Activated CD4-positive, alpha-beta T cell treated with anti-CD3 and anti-CD28 coated beads, Interleukin-2, amount 10 ng/mL, durations not matched to agents 7 days and 5 days (primary cell): ENCODE results near the gene MEG3. TPM values are rescaled to one million over a fixed set of nuclear protein-coding genes. Genes with fewer than 3 reads are reported as not detected.

Experiments
- CTCF ChIA-PET: fragments of 350-600 bp; sonication (Branson Sonifier 250); formaldehyde crosslinking; loops from one replicate; lab custom pipeline; 2021; ENCODE audit warnings: antibody characterized with exemption; lab: Charles Lee
- POLR2A ChIA-PET: fragments of 350-600 bp; sonication (Branson Sonifier 250); formaldehyde crosslinking; loops from one replicate; lab custom pipeline; 2021; ENCODE audit warnings: antibody characterized with exemption; lab: Charles Lee
- DNase-seq: peaks from one replicate; pipeline ENCODE4 v3.0.0-alpha.2; 2020
- H3K27ac Mint-ChIP-seq: one replicate; pipeline ENCODE4 v1.8.0; 2021; ENCODE audit warnings: mild to moderate bottlenecking, moderate library complexity, mixed read lengths
- H3K27me3 Mint-ChIP-seq: one replicate; pipeline ENCODE4 v1.8.0; 2021; ENCODE audit warnings: mixed read lengths
- H3K36me3 Mint-ChIP-seq: one replicate; pipeline ENCODE4 v1.8.0; 2021; ENCODE audit warnings: low read depth, mixed read lengths
- H3K4me1 Mint-ChIP-seq: one replicate; pipeline ENCODE4 v1.8.0; 2021; ENCODE audit warnings: mixed read lengths
- H3K4me3 Mint-ChIP-seq: one replicate; pipeline ENCODE4 v1.8.0; 2021; ENCODE audit warnings: mild to moderate bottlenecking, moderate library complexity, mixed read lengths
- H3K9me3 Mint-ChIP-seq: one replicate; pipeline ENCODE4 v1.8.0; 2021; ENCODE audit warnings: mixed read lengths
- microRNA-seq: library from miRNA; unstranded; fragments of <30 nt; microRNA quantifications from one replicate; pipeline ENCODE4 v1.2.0, GENCODE V29; 2021; ENCODE audit warnings: borderline microRNAs expressed, borderline replicate concordance
- total RNA-seq, 2 experiments: library from RNA; stranded (reverse); gene quantifications; one replicate each; pipeline ENCODE4 v1.2.3, GENCODE V29; 2021

Gene MEG3
- total RNA-seq, 2 experiments from 2014 or later, result not detected

DNA sequence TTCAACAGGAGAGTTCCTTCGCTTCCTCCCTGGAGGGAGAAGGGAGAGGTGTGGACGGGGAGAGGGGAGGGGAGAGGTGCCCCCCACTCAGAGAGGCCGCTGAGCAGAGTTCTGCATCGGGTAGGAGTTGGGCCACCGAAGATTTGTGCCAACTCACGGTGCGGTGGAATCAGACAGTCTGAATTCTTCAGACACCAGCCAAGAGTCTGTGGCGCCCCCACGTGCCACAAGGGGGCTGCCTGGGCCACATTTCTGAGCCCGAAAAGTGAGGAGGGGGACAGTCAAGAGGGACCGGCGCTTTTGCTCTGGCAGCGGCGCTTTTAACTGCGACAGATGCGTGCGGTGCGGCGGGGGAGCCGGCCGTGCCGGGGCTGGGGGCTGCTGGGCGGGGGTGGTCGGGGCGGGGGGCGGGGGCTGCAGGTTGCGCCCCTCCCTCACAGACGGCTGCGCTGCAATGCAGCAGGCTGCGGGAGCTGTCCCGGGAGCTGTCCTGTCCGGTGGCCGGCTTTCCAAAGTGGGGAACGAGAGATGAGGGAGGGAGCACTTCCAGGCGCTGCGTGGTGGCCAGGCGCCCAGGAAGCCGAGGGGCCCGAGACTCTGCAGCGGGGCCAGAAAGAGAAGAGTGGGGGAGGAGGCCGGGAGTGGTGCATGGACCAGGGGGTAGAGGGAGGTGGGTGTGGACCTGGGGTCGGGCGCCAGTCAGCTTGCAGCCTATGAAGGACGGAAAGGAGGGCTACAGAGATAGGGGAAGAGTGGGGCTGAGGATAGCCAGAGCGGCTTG, 78.6 kb downstream of the MEG3 start:
- H3K4me3 Mint-ChIP-seq, result no peak overlapping the region
- H3K9me3 Mint-ChIP-seq, result no peaks in the 10 kb centered on the region
- H3K36me3 Mint-ChIP-seq, result no peaks in the 10 kb centered on the region
- ChIA-PET POLR2A (no interaction called here), CTCF (no interaction called here)
- no peak overlapping the region for H3K27ac Mint-ChIP-seq
- no peaks in the 10 kb centered on the region for H3K4me1 Mint-ChIP-seq
- H3K27me3 Mint-ChIP-seq, result peaks cover 35% of the 10 kb centered on the region
- no peak for DNase-seq

DNA sequence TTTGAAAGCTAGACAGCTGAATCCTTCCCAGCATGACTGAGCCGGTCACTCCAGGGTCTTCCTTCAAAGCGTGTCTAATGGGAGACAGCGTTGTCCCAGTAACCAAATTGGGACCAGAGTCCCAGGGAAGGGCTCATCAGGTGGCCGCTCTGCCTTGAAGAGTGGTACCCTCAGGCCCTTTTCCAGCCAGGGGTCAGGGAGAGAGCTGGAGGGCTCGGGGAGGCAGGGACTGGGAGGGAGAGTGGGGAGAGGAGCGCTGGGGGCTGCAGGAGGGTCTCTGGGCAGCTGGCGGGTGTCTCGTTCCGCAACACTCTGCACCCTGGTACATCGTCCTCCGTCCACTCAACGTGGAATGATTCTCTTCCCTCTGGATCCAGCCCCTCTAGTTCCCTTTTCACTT, 79.2 kb downstream of the MEG3 start:
- no peak for DNase-seq
- H3K36me3 Mint-ChIP-seq, result no peaks in the 10 kb centered on the region
- no peaks in the 10 kb centered on the region for H3K9me3 Mint-ChIP-seq
- CTCF ChIA-PET, result no interaction called here
- POLR2A ChIA-PET, result no interaction called here
- no peak overlapping the region for H3K4me3 Mint-ChIP-seq
- H3K27ac Mint-ChIP-seq, result no peak overlapping the region
- no peaks in the 10 kb centered on the region for H3K4me1 Mint-ChIP-seq
- H3K27me3 Mint-ChIP-seq, result peaks cover 28% of the 10 kb centered on the region

DNA sequence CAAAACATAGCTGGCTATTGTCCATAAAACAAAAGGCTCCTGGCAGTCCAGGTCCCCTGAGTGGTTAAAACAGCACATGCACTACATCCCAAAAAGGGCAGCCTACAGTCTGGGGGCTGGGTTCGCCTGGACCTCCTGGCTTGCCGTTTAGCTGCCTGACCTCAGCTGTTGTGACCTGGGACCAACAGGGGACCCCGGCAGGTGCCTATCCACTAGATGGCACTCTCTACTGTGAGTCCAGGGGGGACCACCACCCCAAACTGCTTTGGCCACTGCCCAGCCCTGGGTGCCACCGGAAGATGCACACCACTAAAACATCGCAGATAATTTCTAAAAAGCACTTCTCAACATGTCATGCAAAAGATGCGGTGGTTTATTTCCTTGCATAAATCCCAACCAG, 80.5 kb downstream of the MEG3 start:
- no peaks in the 10 kb centered on the region for H3K36me3 Mint-ChIP-seq
- H3K27me3 Mint-ChIP-seq, result peaks cover 18% of the 10 kb centered on the region
- no peak for DNase-seq
- H3K4me3 Mint-ChIP-seq, result no peak overlapping the region
- no peaks in the 10 kb centered on the region for H3K9me3 Mint-ChIP-seq
- CTCF ChIA-PET, result no interaction called here
- no peaks in the 10 kb centered on the region for H3K4me1 Mint-ChIP-seq
- POLR2A ChIA-PET, result no interaction called here
- H3K27ac Mint-ChIP-seq, result no peak overlapping the region

DNA sequence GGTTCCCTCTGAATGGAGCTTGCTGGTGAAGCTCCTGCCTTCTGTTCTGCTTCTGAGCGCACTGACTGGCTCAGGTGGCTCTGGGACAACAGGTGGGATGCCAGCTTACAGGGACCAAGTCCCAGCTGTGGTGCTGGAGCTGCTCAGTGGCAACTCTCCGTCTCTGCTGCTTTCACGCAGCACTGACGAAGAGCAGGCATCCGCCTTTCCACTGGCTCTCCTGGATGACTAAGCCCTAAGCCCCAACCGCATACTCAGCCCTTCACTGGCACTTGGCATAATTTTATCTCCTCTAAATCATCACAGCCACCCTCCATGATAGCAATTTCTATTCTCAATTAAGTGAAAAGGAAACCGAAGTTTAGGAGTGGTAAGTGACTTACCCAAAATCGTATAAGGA, 81.3 kb downstream of the MEG3 start:
- DNase-seq, result no peak
- POLR2A ChIA-PET, result no interaction called here
- Mint-ChIP-seq H3K36me3 (no peaks in the 10 kb centered on the region), H3K9me3 (no peaks in the 10 kb centered on the region), H3K4me1 (no peaks in the 10 kb centered on the region), H3K4me3 (no peak overlapping the region), H3K27ac (no peak overlapping the region), H3K27me3 (peaks cover 13% of the 10 kb centered on the region)
- CTCF ChIA-PET, result no interaction called here

DNA sequence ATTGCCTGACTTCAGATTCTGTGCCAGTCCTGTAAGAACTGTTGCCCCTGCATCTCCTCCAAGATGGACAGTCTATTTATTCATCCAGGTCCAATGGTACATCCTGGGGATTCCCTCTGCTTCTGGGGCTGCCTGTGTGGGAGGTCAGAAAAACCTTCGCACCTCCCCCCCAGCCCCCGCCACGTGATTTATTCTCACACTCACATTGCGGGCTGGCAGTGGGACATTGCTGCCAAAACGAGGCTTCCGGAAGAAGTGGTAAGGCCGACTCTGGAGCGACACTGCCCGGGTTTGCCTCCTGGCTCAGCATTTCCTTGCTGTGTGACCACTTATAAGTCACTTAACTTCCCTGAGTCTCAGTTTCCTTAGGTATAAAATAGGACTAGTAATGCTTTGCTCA, 83.5 kb downstream of the MEG3 start:
- no peak for DNase-seq
- Mint-ChIP-seq H3K27me3 (peaks cover 3% of the 10 kb centered on the region), H3K4me1 (no peaks in the 10 kb centered on the region), H3K4me3 (no peak overlapping the region), H3K36me3 (no peaks in the 10 kb centered on the region), H3K27ac (no peak overlapping the region), H3K9me3 (no peaks in the 10 kb centered on the region)
- POLR2A ChIA-PET, result no interaction called here
- CTCF ChIA-PET, result no interaction called here

Small RNA genes lying within 50 kb of the gene (microRNA-seq; reads per million reads assigned to microRNA genes)
- gene MIR127 (1.1 reads per million), gene MIR136 (not detected), gene MIR2392 (not detected), gene MIR337 (0.84 reads per million), gene MIR431 (not detected), gene MIR432 (not detected), gene MIR433 (not detected), gene MIR493 (not detected), gene MIR665 (not detected)

Other genes starting within 250 kb of the MEG3 start
- under 1 TPM in 1 of 2 experiments, not detected in 1; 0.10 TPM for gene BEGAIN, start 238.7 kb upstream of the MEG3 start, total RNA-seq
- not detected for gene DLK1, start 99.2 kb upstream of the MEG3 start, total RNA-seq
- not detected for gene RTL1, start 77.6 kb downstream of the MEG3 start, total RNA-seq